GM19035 (cell line): ENCODE results near the gene MEN1.
"Not testable (repeated sequence)": the region's sequence is repeated elsewhere in the genome, so short reads cannot be mapped to it uniquely, and the experiment has no call there.

Experiments used
- ATAC-seq: cut with Tn5 transposase; IDR thresholded peaks from one replicate; pipeline ENCODE4 v1.9.1; 2021; ENCODE audit not compliant: unreplicated experiment

The MEN1 gene

DNA sequence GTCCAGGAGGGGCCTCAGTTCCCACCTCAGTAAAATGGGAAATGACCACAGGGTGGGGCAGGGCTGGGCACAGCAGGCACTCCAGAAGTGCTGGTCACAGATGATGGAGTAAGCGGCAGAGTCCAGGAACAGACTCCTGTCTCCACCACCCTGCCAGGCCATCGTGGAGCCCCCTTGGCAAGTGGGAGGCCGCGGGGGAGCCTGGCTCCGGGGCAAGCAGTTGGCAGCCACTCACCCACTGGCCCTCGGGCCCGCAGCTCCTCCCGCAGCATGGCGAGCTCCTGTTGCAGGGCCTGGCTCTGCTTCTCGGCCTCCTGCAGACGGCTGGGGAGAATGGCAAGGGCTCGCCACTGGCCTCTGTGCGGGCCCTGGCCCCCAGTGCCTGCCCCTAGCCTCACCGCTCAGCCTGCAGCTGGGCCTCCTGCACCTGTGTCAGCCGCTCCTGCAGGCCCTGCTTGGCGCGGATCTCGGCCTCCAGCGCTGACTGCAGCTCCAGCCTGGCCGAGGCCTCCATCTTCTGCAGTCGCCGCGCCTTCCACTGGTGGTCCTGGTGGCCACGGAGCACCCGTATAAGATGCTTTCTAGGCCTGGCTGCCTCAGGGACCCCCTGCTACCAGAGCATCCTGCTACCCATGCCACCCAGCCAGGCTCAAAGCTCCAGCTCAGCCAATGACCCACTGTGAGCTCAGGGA is 23.8 kb upstream of the MEN1 start:
- no peak for ATAC-seq

DNA sequence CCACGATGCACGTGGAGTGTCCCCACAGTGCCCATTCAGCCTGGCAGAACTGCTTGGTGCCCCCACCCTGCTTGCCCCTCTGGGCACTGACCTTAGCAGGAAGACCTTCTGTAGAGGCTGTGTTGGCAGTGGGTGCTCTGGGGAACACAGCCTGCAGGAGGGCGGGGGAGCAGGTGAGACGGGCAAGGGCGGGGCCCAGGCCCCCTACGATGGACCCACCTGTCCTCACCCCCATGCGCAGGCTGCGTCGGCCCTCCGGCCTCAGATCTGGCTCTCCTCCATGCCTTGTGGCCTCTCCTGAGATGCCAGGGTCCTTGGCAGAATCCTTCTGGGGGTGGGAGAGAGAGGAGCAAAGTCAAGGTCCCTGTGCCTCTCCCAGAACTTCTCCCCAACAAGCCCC is 23.2 kb upstream of the MEN1 start:
- ATAC-seq, result no peak

DNA sequence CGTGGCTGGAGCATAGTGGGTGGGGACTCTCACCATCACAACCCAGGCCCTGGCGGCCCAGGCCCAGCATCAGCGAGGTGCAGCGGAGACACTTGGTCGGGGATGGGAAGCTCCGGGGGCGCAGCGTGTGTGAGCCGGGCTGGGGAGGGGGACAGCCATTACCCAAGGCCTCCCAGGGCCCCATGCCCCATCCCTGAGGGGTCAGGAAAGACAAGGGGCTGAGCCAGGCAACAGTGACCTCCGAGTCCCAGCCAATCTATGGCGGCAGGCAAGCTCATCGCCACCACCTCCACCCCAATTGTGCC is 22.8 kb upstream of the MEN1 start:
- ATAC-seq, result no peak

DNA sequence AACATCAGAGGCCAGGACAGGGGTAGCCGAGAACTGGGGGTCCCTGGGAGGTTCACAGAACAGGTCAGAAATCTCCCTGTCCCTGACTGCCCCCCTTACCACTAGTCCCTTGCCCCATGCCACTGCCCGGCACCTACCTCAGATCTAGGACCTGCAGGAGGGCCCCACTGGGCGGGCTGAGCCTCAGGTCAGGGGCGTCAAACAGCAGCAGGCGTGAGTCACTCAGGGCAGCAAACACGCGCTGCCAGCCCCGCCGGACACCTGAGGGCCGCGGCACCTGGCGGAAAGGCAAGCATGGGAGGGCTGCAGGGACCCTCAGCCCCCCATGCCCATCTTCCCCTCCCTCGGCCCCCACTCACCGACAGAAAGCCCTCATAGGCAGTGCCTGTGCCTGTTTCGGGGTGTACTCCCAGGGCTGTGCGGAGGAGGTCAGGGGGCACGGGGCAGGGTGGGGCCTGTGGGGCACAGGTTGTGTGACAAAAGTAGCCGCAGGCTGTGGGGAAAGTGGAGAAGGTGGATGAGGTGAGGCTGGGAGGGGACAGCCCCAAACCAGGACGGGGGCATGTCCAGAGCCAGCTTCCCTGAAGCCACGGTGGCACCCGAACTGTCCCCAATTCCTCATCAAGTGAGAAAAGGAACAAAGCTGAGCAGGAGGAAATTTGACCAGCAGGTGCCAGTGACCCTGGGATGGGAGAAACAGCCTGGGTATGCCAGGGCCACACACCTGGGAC is 22.3 kb upstream of the MEN1 start:
- no peak for ATAC-seq

DNA sequence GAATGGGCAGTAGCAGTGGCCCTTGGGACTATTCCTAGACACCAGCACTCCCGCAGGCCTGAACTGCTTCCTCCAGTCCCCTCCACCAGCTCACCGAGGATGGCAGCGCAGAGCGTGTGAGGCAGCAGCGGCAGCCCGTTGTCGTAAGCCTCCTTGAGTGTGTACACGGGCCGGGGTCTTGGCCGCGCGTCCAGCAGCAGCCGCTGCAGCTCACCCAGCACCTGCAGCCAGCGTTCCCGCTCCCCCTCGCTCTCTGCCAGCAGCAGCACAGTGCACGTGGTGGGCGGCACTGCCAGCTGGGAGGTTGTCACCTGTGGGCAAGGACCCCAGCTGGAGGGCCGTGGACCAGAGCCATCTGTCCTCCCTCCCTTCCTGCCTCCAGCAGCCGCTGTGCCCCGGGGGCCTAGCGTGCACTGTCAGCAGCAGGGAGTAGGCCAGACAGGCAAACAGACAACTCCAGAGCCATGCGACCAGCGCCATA is 21.1 kb upstream of the MEN1 start:
- ATAC-seq, result no peak

GRCh38 chr11:64829536-64830251 is 19.3 kb upstream of the MEN1 start:
- no peak for ATAC-seq

GRCh38 chr11:64827451-64827839 is 17.1 kb upstream of the MEN1 start:
- ATAC-seq, result no peak

- no peak for ATAC-seq
Observed at GRCh38 chr11:64826578-64827450, 16.5 kb upstream of the MEN1 start.

DNA sequence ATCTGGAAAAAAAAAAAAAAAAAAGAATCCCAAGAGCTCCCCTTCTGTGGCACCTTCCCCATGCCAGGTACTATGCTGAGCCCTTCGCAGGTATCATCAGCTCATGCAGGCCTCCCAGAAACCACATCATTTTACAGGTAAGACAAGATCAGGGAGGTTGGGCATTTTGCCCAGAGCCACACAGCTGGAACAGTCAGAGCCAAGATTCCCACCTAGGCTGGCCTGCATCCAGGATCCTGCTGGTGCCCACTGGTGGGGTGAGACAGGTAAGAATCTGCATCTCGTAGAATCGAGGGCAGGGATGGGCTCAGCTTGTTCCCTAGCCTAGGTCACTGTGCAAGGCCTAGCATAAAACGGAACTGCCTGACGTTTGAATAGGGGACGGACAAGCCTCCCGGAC is 15.7 kb upstream of the MEN1 start:
- no peak for ATAC-seq

- no peak for ATAC-seq
Observed at GRCh38 chr11:64823568-64824119, 13.3 kb upstream of the MEN1 start.

- no peak for ATAC-seq
Observed at GRCh38 chr11:64817476-64817875, 7.1 kb upstream of the MEN1 start.

GRCh38 chr11:64815433-64815832 is 5.1 kb upstream of the MEN1 start:
- ATAC-seq, result not testable (repeated sequence)

DNA sequence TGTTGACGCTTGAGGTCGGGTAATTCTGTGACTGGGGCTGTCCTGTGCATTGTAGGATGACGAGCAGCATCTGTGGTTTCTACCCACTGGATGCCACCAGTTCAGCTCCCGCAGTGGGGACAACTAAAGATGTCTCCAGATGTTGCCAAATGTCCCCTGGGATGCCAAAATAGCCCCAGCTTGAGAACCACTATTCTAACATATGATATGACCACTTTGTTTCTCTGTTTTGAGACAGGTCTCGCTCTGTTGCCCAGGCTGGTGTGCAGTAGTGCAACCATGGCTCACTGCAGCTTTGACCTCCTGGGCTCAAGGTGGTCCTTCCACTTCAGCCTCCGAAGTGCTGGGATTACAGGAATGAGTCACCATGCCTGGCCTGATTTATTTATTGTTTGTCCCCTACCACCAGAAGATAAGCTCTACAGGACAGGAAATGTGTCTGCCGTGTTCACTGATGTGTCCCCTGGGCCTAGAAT is 4.4 kb upstream of the MEN1 start:
- ATAC-seq, result peak; percentile 54

DNA sequence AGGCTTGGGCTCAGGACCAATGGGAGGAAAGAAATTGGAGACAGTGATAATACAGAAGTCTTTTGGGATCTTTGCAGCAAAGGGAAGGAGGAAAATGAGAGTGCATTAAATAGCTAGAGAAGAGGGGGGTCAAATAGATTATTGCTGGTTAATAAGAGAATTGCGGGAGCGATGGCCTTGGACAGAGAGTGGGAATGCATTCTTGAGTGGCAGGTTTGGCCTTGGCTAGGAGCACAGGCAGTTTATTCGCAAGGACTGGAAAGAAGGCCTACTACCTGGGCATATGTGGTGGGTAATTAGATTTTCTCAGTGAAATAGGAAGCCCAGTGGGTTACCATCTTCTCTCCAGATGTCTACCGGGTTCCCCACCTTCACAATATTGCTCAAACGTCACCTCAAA is 3.5 kb upstream of the MEN1 start:
- no peak for ATAC-seq

DNA sequence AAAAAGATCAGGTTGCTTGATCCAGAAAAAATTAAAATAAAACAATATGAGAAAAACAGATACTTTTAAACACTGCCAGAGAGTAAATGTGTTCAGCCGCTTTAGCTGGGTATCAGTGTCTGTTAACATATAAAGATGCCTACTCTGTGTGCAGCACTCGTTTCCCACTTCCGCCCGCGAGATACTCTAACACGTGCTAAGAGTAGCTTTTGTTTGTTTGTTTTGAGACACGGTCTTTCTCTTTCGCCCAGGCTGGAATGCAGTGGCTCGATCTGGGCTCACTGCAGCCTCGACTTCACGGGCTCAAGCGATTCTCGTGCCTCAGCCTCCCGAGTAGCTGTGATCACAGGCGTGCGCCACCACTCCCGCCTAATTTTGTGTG is 531 bp upstream of the MEN1 start:
- ATAC-seq, result peak; percentile 6

GRCh38 chr11:64809781-64810241 is 540 bp downstream of the MEN1 start:
- ATAC-seq, result no peak

- ATAC-seq, result no peak
Observed at GRCh38 chr11:64805481-64805880, 4.9 kb downstream of the MEN1 start.

- ATAC-seq, result no peak
Observed at GRCh38 chr11:64804346-64805210, 5.8 kb downstream of the MEN1 start.

- ATAC-seq, result no peak
Observed at GRCh38 chr11:64803846-64804345, 6.5 kb downstream of the MEN1 start.
